ENCODE data around the gene CENPA.

DNA sequence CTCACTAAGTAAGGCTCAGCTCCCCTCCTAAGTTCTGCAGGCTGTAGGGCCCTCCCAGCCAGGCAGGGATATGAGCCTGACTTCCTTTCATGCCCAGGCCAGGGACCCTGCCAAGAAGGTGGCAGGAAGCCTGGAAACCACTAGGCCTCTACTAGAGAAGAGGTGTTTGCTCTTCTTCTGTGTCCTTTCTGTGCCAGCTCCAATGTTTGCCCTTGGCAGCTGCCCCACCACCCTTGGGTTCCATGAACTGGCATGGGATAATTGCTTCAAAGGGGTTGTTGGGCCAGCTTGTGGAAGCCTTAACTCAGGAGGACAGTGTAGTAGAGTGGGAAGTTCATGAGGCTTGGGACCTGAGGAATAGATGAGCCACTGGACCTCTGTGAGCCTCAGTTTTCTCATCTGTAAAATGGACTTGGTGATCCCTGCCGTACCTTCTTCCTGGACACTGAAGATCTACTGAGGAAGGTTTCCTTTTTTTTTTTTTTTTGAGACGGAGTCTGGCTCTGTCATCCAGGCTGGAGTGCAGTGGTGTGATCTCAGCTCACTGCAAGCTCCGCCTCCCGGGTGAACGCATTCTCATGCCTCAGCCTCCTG lies 17.9 kb upstream of the CENPA start:
- TF ChIP-seq, protein P1, sequence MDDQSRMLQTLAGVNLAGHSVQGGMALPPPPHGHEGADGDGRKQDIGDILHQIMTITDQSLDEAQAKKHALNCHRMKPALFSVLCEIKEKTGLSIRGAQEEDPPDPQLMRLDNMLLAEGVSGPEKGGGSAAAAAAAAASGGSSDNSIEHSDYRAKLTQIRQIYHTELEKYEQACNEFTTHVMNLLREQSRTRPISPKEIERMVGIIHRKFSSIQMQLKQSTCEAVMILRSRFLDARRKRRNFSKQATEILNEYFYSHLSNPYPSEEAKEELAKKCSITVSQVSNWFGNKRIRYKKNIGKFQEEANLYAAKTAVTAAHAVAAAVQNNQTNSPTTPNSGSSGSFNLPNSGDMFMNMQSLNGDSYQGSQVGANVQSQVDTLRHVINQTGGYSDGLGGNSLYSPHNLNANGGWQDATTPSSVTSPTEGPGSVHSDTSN (IDR thresholded peaks at IDR 0.05), result no peak
- TF ChIP-seq NRF1 (IDR thresholded peaks at IDR 0.05; ENCODE audit: low read depth, low read length) (no peak), RCOR1 (IDR thresholded peaks at IDR 0.05; ENCODE audit: low read length) (no peak), GATA2 (CRISPR knock-in tag; IDR thresholded peaks at IDR 0.05) (no peak), RFX5 (IDR thresholded peaks at IDR 0.05; ENCODE audit: low read length) (no peak), SMC3 (IDR thresholded peaks at IDR 0.05; ENCODE audit: low read depth, low read length) (no peak), FOXM1 (IDR thresholded peaks at IDR 0.05; ENCODE audit: low read depth) (no peak), RAD21 (IDR thresholded peaks at IDR 0.05; ENCODE audit: low read length) (no peak), MEF2A (IDR thresholded peaks at IDR 0.05; ENCODE audit: borderline replicate concordance, low read depth) (no peak), MXI1 (IDR thresholded peaks at IDR 0.05; ENCODE audit: low read depth, low read length) (no peak), EP300 (IDR thresholded peaks at IDR 0.05; ENCODE audit: borderline replicate concordance in 1 of 2, low read depth in 1 of 2, low read length in 1 of 2) (no peak)
- TF ChIP-seq, protein P2, sequence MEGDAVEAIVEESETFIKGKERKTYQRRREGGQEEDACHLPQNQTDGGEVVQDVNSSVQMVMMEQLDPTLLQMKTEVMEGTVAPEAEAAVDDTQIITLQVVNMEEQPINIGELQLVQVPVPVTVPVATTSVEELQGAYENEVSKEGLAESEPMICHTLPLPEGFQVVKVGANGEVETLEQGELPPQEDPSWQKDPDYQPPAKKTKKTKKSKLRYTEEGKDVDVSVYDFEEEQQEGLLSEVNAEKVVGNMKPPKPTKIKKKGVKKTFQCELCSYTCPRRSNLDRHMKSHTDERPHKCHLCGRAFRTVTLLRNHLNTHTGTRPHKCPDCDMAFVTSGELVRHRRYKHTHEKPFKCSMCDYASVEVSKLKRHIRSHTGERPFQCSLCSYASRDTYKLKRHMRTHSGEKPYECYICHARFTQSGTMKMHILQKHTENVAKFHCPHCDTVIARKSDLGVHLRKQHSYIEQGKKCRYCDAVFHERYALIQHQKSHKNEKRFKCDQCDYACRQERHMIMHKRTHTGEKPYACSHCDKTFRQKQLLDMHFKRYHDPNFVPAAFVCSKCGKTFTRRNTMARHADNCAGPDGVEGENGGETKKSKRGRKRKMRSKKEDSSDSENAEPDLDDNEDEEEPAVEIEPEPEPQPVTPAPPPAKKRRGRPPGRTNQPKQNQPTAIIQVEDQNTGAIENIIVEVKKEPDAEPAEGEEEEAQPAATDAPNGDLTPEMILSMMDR (IDR thresholded peaks at IDR 0.05), result no peak
- TF ChIP-seq, protein P3, sequence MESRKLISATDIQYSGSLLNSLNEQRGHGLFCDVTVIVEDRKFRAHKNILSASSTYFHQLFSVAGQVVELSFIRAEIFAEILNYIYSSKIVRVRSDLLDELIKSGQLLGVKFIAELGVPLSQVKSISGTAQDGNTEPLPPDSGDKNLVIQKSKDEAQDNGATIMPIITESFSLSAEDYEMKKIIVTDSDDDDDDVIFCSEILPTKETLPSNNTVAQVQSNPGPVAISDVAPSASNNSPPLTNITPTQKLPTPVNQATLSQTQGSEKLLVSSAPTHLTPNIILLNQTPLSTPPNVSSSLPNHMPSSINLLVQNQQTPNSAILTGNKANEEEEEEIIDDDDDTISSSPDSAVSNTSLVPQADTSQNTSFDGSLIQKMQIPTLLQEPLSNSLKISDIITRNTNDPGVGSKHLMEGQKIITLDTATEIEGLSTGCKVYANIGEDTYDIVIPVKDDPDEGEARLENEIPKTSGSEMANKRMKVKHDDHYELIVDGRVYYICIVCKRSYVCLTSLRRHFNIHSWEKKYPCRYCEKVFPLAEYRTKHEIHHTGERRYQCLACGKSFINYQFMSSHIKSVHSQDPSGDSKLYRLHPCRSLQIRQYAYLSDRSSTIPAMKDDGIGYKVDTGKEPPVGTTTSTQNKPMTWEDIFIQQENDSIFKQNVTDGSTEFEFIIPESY (IDR thresholded peaks at IDR 0.05; ENCODE audit: borderline replicate concordance, low read depth), result no peak
- TF ChIP-seq, protein P4, sequence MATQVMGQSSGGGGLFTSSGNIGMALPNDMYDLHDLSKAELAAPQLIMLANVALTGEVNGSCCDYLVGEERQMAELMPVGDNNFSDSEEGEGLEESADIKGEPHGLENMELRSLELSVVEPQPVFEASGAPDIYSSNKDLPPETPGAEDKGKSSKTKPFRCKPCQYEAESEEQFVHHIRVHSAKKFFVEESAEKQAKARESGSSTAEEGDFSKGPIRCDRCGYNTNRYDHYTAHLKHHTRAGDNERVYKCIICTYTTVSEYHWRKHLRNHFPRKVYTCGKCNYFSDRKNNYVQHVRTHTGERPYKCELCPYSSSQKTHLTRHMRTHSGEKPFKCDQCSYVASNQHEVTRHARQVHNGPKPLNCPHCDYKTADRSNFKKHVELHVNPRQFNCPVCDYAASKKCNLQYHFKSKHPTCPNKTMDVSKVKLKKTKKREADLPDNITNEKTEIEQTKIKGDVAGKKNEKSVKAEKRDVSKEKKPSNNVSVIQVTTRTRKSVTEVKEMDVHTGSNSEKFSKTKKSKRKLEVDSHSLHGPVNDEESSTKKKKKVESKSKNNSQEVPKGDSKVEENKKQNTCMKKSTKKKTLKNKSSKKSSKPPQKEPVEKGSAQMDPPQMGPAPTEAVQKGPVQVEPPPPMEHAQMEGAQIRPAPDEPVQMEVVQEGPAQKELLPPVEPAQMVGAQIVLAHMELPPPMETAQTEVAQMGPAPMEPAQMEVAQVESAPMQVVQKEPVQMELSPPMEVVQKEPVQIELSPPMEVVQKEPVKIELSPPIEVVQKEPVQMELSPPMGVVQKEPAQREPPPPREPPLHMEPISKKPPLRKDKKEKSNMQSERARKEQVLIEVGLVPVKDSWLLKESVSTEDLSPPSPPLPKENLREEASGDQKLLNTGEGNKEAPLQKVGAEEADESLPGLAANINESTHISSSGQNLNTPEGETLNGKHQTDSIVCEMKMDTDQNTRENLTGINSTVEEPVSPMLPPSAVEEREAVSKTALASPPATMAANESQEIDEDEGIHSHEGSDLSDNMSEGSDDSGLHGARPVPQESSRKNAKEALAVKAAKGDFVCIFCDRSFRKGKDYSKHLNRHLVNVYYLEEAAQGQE (IDR thresholded peaks at IDR 0.05; ENCODE audit: low read depth, low read length), result no peak

All from SK-N-SH (cell line).